ENCODE measurements around the gene LYPD8. TPM values are rescaled to one million over a fixed set of nuclear protein-coding genes. Genes with fewer than 3 reads are reported as not detected.
A peak's percentile ranks its signal among the peaks of the same experiment; 100 is the strongest.

The LYPD8 gene
- total RNA-seq, 1 donor from 2014 or later, result not detected

- Mint-ChIP-seq H3K27me3 (no peaks in the 10 kb centered on the region), H3K27ac (no peak overlapping the region), H3K4me3 (no peak overlapping the region), H3K9me3 (peaks cover 5% of the 10 kb centered on the region), H3K4me1 (no peaks in the 10 kb centered on the region), H3K36me3 (ENCODE audit: low read depth) (no peaks in the 10 kb centered on the region)
- intact Hi-C loops (cut with micrococcal nuclease), result no loop called here
- DNase-seq, result peak; percentile 52
Observed at GRCh38 chr1:248786156-248786555, 30.6 kb upstream of the LYPD8 start.

- Mint-ChIP-seq H3K27ac (no peak overlapping the region), H3K36me3 (ENCODE audit: low read depth) (no peaks in the 10 kb centered on the region), H3K27me3 (no peaks in the 10 kb centered on the region), H3K4me3 (no peak overlapping the region), H3K9me3 (peaks cover 10% of the 10 kb centered on the region), H3K4me1 (no peaks in the 10 kb centered on the region)
- intact Hi-C loops (cut with micrococcal nuclease), result no loop called here
- peak; percentile 35 for DNase-seq
Observed at GRCh38 chr1:248783367-248783766, 27.8 kb upstream of the LYPD8 start.

- H3K4me3 Mint-ChIP-seq, result no peak overlapping the region
- peaks cover 10% of the 10 kb centered on the region for H3K9me3 Mint-ChIP-seq
- H3K27ac Mint-ChIP-seq, result no peak overlapping the region
- intact Hi-C loops (cut with micrococcal nuclease), result no loop called here
- H3K36me3 Mint-ChIP-seq (ENCODE audit: low read depth), result no peaks in the 10 kb centered on the region
- no peaks in the 10 kb centered on the region for H3K27me3 Mint-ChIP-seq
- H3K4me1 Mint-ChIP-seq, result no peaks in the 10 kb centered on the region
- DNase-seq, result peak; percentile 41
Observed at GRCh38 chr1:248782416-248783141, 27.0 kb upstream of the LYPD8 start.

- no peak overlapping the region for H3K4me3 Mint-ChIP-seq
- H3K9me3 Mint-ChIP-seq, result peaks cover 10% of the 10 kb centered on the region
- no peak overlapping the region for H3K27ac Mint-ChIP-seq
- no peaks in the 10 kb centered on the region for H3K27me3 Mint-ChIP-seq
- intact Hi-C loops (cut with micrococcal nuclease), result no loop called here
- H3K4me1 Mint-ChIP-seq, result no peaks in the 10 kb centered on the region
- H3K36me3 Mint-ChIP-seq (ENCODE audit: low read depth), result no peaks in the 10 kb centered on the region
- DNase-seq, result peak; percentile 34
Observed at GRCh38 chr1:248779350-248779749, 23.8 kb upstream of the LYPD8 start.

- intact Hi-C loops (cut with micrococcal nuclease), result no loop called here
- peaks cover 10% of the 10 kb centered on the region for H3K9me3 Mint-ChIP-seq
- H3K4me3 Mint-ChIP-seq, result no peak overlapping the region
- no peaks in the 10 kb centered on the region for H3K27me3 Mint-ChIP-seq
- DNase-seq, result no peak
- no peak overlapping the region for H3K27ac Mint-ChIP-seq
- no peaks in the 10 kb centered on the region for H3K4me1 Mint-ChIP-seq
- no peaks in the 10 kb centered on the region for H3K36me3 Mint-ChIP-seq (ENCODE audit: low read depth)
Observed at GRCh38 chr1:248778906-248779305, 23.3 kb upstream of the LYPD8 start.

GRCh38 chr1:248776991-248777390 lies 21.4 kb upstream of the LYPD8 start:
- Mint-ChIP-seq H3K9me3 (peaks cover 10% of the 10 kb centered on the region), H3K4me1 (no peaks in the 10 kb centered on the region), H3K27me3 (peaks cover 2% of the 10 kb centered on the region), H3K27ac (no peak overlapping the region), H3K4me3 (no peak overlapping the region), H3K36me3 (ENCODE audit: low read depth) (no peaks in the 10 kb centered on the region)
- no peak for DNase-seq
- intact Hi-C loops (cut with micrococcal nuclease), result no loop called here

GRCh38 chr1:248775441-248775840 lies 19.9 kb upstream of the LYPD8 start:
- H3K4me1 Mint-ChIP-seq, result no peaks in the 10 kb centered on the region
- DNase-seq, result no peak

GRCh38 chr1:248759644-248760043 lies 4.1 kb upstream of the LYPD8 start:
- no peaks in the 10 kb centered on the region for H3K36me3 Mint-ChIP-seq (ENCODE audit: low read depth)
- no peaks in the 10 kb centered on the region for H3K4me1 Mint-ChIP-seq
- intact Hi-C loops (cut with micrococcal nuclease), result no loop called here
- no peaks in the 10 kb centered on the region for H3K27me3 Mint-ChIP-seq
- no peak overlapping the region for H3K27ac Mint-ChIP-seq
- H3K9me3 Mint-ChIP-seq, result no peaks in the 10 kb centered on the region
- no peak for DNase-seq
- H3K4me3 Mint-ChIP-seq, result no peak overlapping the region

More at GRCh38 chr1:248775441-248775840, 19.9 kb upstream of the LYPD8 start:
- Mint-ChIP-seq H3K27ac (no peak overlapping the region), H3K4me3 (no peak overlapping the region), H3K36me3 (ENCODE audit: low read depth) (no peaks in the 10 kb centered on the region), H3K27me3 (peaks cover 2% of the 10 kb centered on the region), H3K9me3 (peaks cover 5% of the 10 kb centered on the region)
- intact Hi-C loops (cut with micrococcal nuclease), result no loop called here

- no peaks in the 10 kb centered on the region for H3K27me3 Mint-ChIP-seq
- no peaks in the 10 kb centered on the region for H3K36me3 Mint-ChIP-seq (ENCODE audit: low read depth)
- H3K9me3 Mint-ChIP-seq, result no peaks in the 10 kb centered on the region
- no peak for DNase-seq
- intact Hi-C loops (cut with micrococcal nuclease), result no loop called here
- H3K4me3 Mint-ChIP-seq, result no peak overlapping the region
- no peak overlapping the region for H3K27ac Mint-ChIP-seq
- H3K4me1 Mint-ChIP-seq, result no peaks in the 10 kb centered on the region
Observed at GRCh38 chr1:248758352-248758751, 2.8 kb upstream of the LYPD8 start.

GRCh38 chr1:248757784-248758195 lies 2.2 kb upstream of the LYPD8 start:
- DNase-seq, result no peak
- Mint-ChIP-seq H3K27me3 (no peaks in the 10 kb centered on the region), H3K9me3 (no peaks in the 10 kb centered on the region), H3K4me1 (no peaks in the 10 kb centered on the region), H3K4me3 (no peak overlapping the region), H3K36me3 (ENCODE audit: low read depth) (no peaks in the 10 kb centered on the region), H3K27ac (no peak overlapping the region)
- intact Hi-C loops (cut with micrococcal nuclease), result no loop called here

GRCh38 chr1:248756636-248757035 lies 1.1 kb upstream of the LYPD8 start:
- no peaks in the 10 kb centered on the region for H3K9me3 Mint-ChIP-seq
- intact Hi-C loops (cut with micrococcal nuclease), result no loop called here
- DNase-seq, result no peak
- H3K4me1 Mint-ChIP-seq, result peaks cover 3% of the 10 kb centered on the region
- no peak overlapping the region for H3K4me3 Mint-ChIP-seq
- H3K36me3 Mint-ChIP-seq (ENCODE audit: low read depth), result no peaks in the 10 kb centered on the region
- H3K27ac Mint-ChIP-seq, result no peak overlapping the region
- no peaks in the 10 kb centered on the region for H3K27me3 Mint-ChIP-seq

GRCh38 chr1:248756151-248756550 lies 592 bp upstream of the LYPD8 start:
- H3K9me3 Mint-ChIP-seq, result no peaks in the 10 kb centered on the region
- intact Hi-C loops (cut with micrococcal nuclease), result no loop called here
- H3K36me3 Mint-ChIP-seq (ENCODE audit: low read depth), result no peaks in the 10 kb centered on the region
- H3K27ac Mint-ChIP-seq, result no peak overlapping the region
- no peaks in the 10 kb centered on the region for H3K27me3 Mint-ChIP-seq
- DNase-seq, result no peak
- peaks cover 5% of the 10 kb centered on the region for H3K4me1 Mint-ChIP-seq
- no peak overlapping the region for H3K4me3 Mint-ChIP-seq

- no peaks in the 10 kb centered on the region for H3K9me3 Mint-ChIP-seq
- no peaks in the 10 kb centered on the region for H3K27me3 Mint-ChIP-seq
- no peak overlapping the region for H3K4me3 Mint-ChIP-seq
- no peak for DNase-seq
- peaks cover 5% of the 10 kb centered on the region for H3K4me1 Mint-ChIP-seq
- no peak overlapping the region for H3K27ac Mint-ChIP-seq
- intact Hi-C loops (cut with micrococcal nuclease), result no loop called here
- H3K36me3 Mint-ChIP-seq (ENCODE audit: low read depth), result no peaks in the 10 kb centered on the region
Observed at GRCh38 chr1:248753708-248754280, 1.8 kb downstream of the LYPD8 start.

- DNase-seq, result no peak
- Mint-ChIP-seq H3K9me3 (no peaks in the 10 kb centered on the region), H3K4me3 (no peak overlapping the region), H3K27me3 (no peaks in the 10 kb centered on the region), H3K36me3 (ENCODE audit: low read depth) (no peaks in the 10 kb centered on the region), H3K27ac (no peak overlapping the region), H3K4me1 (peaks cover 5% of the 10 kb centered on the region)
- intact Hi-C loops (cut with micrococcal nuclease), result no loop called here
Observed at GRCh38 chr1:248753029-248753594, 2.4 kb downstream of the LYPD8 start.

Measured in activated CD4-positive, alpha-beta T cell treated with anti-CD3 and anti-CD28 coated beads, Interleukin-2, amount 10 ng/mL, durations not matched to agents 24 days and 14 days (primary cell).